Thymus (tissue), 11 donors: ENCODE measurements around the gene PLEKHN1. TPM values are rescaled to one million over a fixed set of nuclear protein-coding genes. Genes with fewer than 3 reads are reported as not detected.

Experiments
- DNase-seq, 9 donors: peaks; one replicate each; pipeline ENCODE4 v3.0.0-alpha.2; 2013; ENCODE audit warnings: low spot score in 9 of 9, low read depth in 6 of 9, missing footprints in 1 of 9
- H3K27ac ChIP-seq, 2 donors: one replicate each; pipeline ENCODE4 v1.5.1; 2013; ENCODE audit warnings: control low read depth in 1 of 2, low read depth in 1 of 2, low read length in 1 of 2, mild to moderate bottlenecking in 1 of 2, moderate library complexity in 1 of 2
- H3K27me3 ChIP-seq, 2 donors: one replicate each; pipeline ENCODE4 v1.5.1; 2013; ENCODE audit warnings: low read length in 1 of 2; ENCODE audit not compliant: control insufficient read depth in 2 of 2, insufficient read depth in 1 of 2
- H3K36me3 ChIP-seq, 2 donors: one replicate each; pipeline ENCODE4 v1.5.1; 2013; ENCODE audit warnings: low read length in 1 of 2, mild to moderate bottlenecking in 1 of 2, moderate library complexity in 1 of 2; ENCODE audit not compliant: control insufficient read depth in 2 of 2, insufficient read depth in 2 of 2
- H3K4me1 ChIP-seq, 2 donors: one replicate each; pipeline ENCODE4 v1.5.1; 2013; ENCODE audit warnings: low read length in 2 of 2; ENCODE audit not compliant: control insufficient read depth in 2 of 2, insufficient read depth in 2 of 2
- H3K4me3 ChIP-seq, 2 donors: one replicate each; pipeline ENCODE4 v1.5.1; 2013; ENCODE audit warnings: low read length in 2 of 2, control low read depth in 1 of 2, mild to moderate bottlenecking in 1 of 2
- H3K9me3 ChIP-seq, 2 donors: one replicate each; pipeline ENCODE4 v1.5.1; 2013; ENCODE audit warnings: low read length in 1 of 2, mild to moderate bottlenecking in 1 of 2; ENCODE audit not compliant: control insufficient read depth in 2 of 2, insufficient read depth in 1 of 2
- WGBS: extraction: QIAGEN DNeasy Blood & Tissue Kit; methylation state at CpG from one replicate; pipeline ENCODE4 v1.1.7; 2013; 5-methylcytosine and 5-hydroxymethylcytosine counted together
- polyA plus RNA-seq: library from polyadenylated mRNA; stranded (reverse); fragments of 200-250 nt; gene quantifications from one replicate; pipeline ENCODE4 v1.2.3, GENCODE V29; 2013
- total RNA-seq: library from RNA; stranded (reverse); fragments of 120-200 nt; gene quantifications from one replicate; pipeline ENCODE4 v1.2.4, GENCODE V29; 2013
- donor health status: healthy.

Gene PLEKHN1
- total and polyA plus RNA-seq, 2 donors = 0.14 to 1.7 TPM

GRCh38 chr1:934991-935750 lies 31.1 kb upstream of the PLEKHN1 start:
- Histone ChIP-seq H3K27me3 (peaks cover 57 to 90% of the 10 kb centered on the region in 2 donors), H3K4me1 (no peaks in the 10 kb centered on the region), H3K9me3 (peaks cover 1 to 6% of the 10 kb centered on the region in 2 donors), H3K27ac (no peak overlapping the region), H3K4me3 (no peak overlapping the region), H3K36me3 (no peaks in the 10 kb centered on the region)
- 21% methylated on average over 37 of the region's 37 CpGs for WGBS
- DNase-seq = no peak

GRCh38 chr1:935751-936231 lies 30.5 kb upstream of the PLEKHN1 start:
- H3K4me3 ChIP-seq = no peak overlapping the region
- no peaks in the 10 kb centered on the region for H3K36me3 ChIP-seq
- WGBS = 34% methylated on average over 30 of the region's 30 CpGs
- H3K27me3 ChIP-seq = peaks cover 63 to 90% of the 10 kb centered on the region in 2 donors
- no peak overlapping the region for H3K27ac ChIP-seq
- no peak for DNase-seq
- H3K4me1 ChIP-seq = peaks cover 2 to 4% of the 10 kb centered on the region in 2 donors
- H3K9me3 ChIP-seq = peaks cover 1 to 6% of the 10 kb centered on the region in 2 donors

DNA sequence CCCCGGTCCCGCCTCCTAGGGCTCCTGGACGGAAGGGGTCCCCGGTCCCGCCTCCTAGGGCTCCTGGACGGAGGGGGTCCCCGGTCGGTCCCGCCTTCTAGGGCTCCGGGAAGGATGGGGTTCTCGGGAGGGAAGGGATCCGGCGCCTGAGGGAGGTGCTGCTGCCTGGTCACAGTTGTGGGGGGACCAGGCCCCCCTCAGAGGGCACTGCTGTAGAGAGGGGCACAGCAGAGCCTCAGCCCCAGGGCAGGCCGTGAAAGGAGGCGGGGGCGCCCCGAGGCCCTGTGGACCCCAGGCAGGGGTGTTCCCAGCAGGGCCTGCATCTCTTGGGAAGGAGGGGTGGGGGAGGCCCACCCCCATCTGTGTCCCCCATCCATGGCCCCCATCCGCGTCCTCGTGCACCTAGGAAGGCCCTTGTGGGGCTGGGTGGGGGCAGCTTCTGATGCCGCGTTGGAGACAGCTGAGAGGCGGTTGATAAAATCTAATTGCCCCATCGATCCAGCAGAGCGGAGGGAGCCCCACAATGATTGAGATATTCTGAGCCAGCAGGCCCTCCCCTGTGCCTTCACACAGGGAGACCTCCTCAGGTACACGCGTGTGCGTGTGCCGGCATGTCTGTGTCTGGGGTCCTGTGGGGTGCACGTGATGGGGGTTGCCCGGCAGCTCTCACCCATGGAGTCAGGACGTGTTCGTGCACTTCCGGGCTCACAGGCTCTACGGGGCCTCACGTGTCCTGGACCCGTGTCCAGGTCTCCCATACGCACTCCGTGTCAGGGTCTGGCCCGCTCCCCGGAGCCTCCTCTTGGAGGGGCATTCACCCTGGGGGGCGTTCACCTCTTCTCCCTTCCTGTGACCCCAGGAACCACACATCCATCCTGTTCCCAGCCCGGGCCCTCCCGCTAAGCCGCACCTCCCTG lies 29.7 kb upstream of the PLEKHN1 start:
- 93% methylated on average over 45 of the region's 45 CpGs for WGBS
- no peaks in the 10 kb centered on the region for H3K36me3 ChIP-seq
- H3K4me1 ChIP-seq = peaks cover 2 to 10% of the 10 kb centered on the region in 2 donors
- H3K4me3 ChIP-seq = no peak overlapping the region
- H3K27ac ChIP-seq = no peak overlapping the region
- peaks cover 1 to 6% of the 10 kb centered on the region in 2 donors for H3K9me3 ChIP-seq
- no peak for DNase-seq
- peaks cover 71 to 91% of the 10 kb centered on the region in 2 donors for H3K27me3 ChIP-seq

DNA sequence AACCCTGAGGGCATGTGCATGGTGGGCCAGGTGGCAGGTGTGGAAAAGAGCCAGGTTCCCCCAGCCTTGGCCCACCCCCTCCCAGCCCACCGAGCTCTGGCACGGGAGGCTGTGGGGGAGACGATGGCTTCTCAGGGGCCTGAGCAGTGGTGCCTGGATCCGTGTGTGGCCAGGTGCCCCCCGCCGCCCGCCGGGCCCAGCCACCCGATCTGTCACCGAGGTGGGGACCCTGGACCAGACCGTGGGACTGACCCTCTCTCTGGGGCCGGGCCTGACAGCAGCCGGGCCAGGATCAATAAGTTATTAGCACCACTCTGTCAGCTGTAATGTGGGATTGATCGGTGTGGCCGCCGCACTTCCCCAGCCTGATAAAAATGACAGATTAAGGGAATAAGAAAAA lies 28.8 kb upstream of the PLEKHN1 start:
- no peak for DNase-seq
- no peak overlapping the region for H3K27ac ChIP-seq
- 95% methylated on average over 16 of the region's 16 CpGs for WGBS

GRCh38 chr1:938088-938683 lies 28.1 kb upstream of the PLEKHN1 start:
- Histone ChIP-seq H3K27ac (no peak overlapping the region), H3K9me3 (peaks cover 1 to 6% of the 10 kb centered on the region in 2 donors), H3K36me3 (no peaks in the 10 kb centered on the region), H3K4me1 (peaks cover 2 to 13% of the 10 kb centered on the region in 2 donors), H3K4me3 (no peak overlapping the region), H3K27me3 (peaks cover 79 to 88% of the 10 kb centered on the region in 2 donors)
- WGBS = 83% methylated on average over 15 of the region's 15 CpGs
- DNase-seq = no peak

More for the DNA sequence above, 28.8 kb upstream of the PLEKHN1 start:
- H3K4me1 ChIP-seq = peaks cover 2 to 10% of the 10 kb centered on the region in 2 donors
- H3K36me3 ChIP-seq = no peaks in the 10 kb centered on the region
- peaks cover 1 to 6% of the 10 kb centered on the region in 2 donors for H3K9me3 ChIP-seq
- peaks cover 73 to 88% of the 10 kb centered on the region in 2 donors for H3K27me3 ChIP-seq
- H3K4me3 ChIP-seq = no peak overlapping the region

DNA sequence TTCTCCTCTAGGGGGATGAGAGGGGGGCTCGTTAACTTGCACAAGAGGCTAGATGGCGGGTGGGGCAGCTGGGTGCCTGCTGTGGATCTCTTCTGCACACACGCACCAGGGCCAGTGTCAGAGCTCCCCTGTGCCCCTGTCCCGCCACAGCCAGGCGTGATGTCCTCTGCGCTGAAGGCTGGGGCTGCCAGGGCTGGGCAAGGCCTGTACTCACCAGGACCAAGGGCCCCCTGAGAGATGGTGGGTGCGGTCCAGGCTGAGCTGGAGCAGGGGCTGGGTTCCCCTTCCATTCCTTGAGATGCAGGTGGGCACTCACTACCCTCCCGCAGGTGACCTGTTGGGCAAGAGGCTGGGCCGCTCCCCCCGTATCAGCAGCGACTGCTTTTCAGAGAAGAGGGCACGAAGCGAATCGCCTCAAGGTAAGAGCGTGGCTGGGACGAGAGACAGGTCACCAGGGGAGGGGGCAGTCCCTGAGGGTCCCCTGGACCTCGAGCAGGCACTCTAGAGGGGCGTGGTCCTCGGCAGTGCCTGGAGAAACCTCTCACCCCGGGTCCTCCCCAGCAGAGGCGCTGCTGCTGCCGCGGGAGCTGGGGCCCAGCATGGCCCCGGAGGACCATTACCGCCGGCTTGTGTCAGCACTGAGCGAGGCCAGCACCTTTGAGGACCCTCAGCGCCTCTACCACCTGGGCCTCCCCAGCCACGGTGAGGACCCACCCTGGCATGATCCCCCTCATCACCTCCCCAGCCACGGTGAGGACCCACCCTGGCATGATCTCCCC lies 27.4 kb upstream of the PLEKHN1 start:
- DNase-seq = no peak
- peaks cover 1 to 6% of the 10 kb centered on the region in 2 donors for H3K9me3 ChIP-seq
- no peak overlapping the region for H3K4me3 ChIP-seq
- peaks cover 81 to 88% of the 10 kb centered on the region in 2 donors for H3K27me3 ChIP-seq
- 90% methylated on average over 30 of the region's 30 CpGs for WGBS
- no peak overlapping the region for H3K27ac ChIP-seq
- peaks cover 2 to 13% of the 10 kb centered on the region in 2 donors for H3K4me1 ChIP-seq
- peaks cover 0 to 4% of the 10 kb centered on the region in 2 donors for H3K36me3 ChIP-seq

- peaks cover 1 to 6% of the 10 kb centered on the region in 2 donors for H3K9me3 ChIP-seq
- H3K4me1 ChIP-seq = peaks cover 2 to 13% of the 10 kb centered on the region in 2 donors
- H3K36me3 ChIP-seq = peaks cover 0 to 11% of the 10 kb centered on the region in 2 donors
- peaks cover 85 to 92% of the 10 kb centered on the region in 2 donors for H3K27me3 ChIP-seq
- no peak overlapping the region for H3K4me3 ChIP-seq
- no peak for DNase-seq
- WGBS = 39% methylated on average over 21 of the region's 21 CpGs
- H3K27ac ChIP-seq = no peak overlapping the region
These were observed 26.7 kb upstream of the PLEKHN1 start for GRCh38 chr1:939511-940106.
